ENCODE data around the gene PLAAT4. TPM values are rescaled to one million over a fixed set of nuclear protein-coding genes. Genes with fewer than 3 reads are reported as not detected.

Gene PLAAT4
- polyA plus RNA-seq, 2 of the 4 experiments (the other 2 are of a cell fraction) = 0.74 to 1.6 TPM

- no peak overlapping the region for H3K27ac ChIP-seq
- no peak for FAIRE-seq
- peaks cover 7% of the 10 kb centered on the region; the same call in 1 of the 3 replicates for H3K4me1 ChIP-seq
- DNase-seq (ENCODE audit: low read depth in 1 of 2, low spot score in 1 of 2) = peak; percentile 45 to 62
- ChIA-PET CTCF (interaction anchor here (0.6 to 6.5 kb wide), 17 partner anchors 8 to 150 kb away, joined by 3 to 39 read pairs (median 5); no protein-coding TSS in a partner anchor), POLR2A (no interaction called here)
- TF ChIP-seq NFE2L2 (conservative IDR thresholded peaks at IDR 0.05; ENCODE audit: low read length) (no peak), REST (IDR thresholded peaks at IDR 0.05) (peak; percentile 76), SMC3 (IDR thresholded peaks at IDR 0.05) (peak; percentile 62), CTCF (IDR thresholded peaks at IDR 0.05) (peak; percentile 62), RAD21 (conservative IDR thresholded peaks at IDR 0.05 in 1 of 2, IDR thresholded peaks at IDR 0.05 in 1 of 2) (peak; percentile 68 to 88; a peak in 4 of 5 replicates), EP300 (IDR thresholded peaks at IDR 0.05) (no peak)
- no peak overlapping the region for H3K4me2 ChIP-seq
- ATAC-seq = peak; percentile 72 to 90; a peak in 5 of 6 replicates
- WGBS (ENCODE audit: missing lambda C conversion rate) = 71% methylated on average over 4 of the region's 4 CpGs
- no peak overlapping the region for H3K4me3 ChIP-seq
- H3K9me3 ChIP-seq = no peaks in the 10 kb centered on the region
Measured at GRCh38 chr11:63592975-63593395, 56.4 kb downstream of the PLAAT4 start.

GRCh38 chr11:63595296-63595695 lies 58.7 kb downstream of the PLAAT4 start:
- FAIRE-seq = no peak
- ChIA-PET CTCF (interaction anchor here (1.0 to 6.5 kb wide), 4 partner anchors 10 to 115 kb away, joined by 3 to 39 read pairs (median 4); no protein-coding TSS in a partner anchor), POLR2A (no interaction called here)
- ATAC-seq = no peak
- WGBS (ENCODE audit: missing lambda C conversion rate) = 68% methylated on average over 4 of the region's 4 CpGs
- H3K4me3 ChIP-seq = no peak overlapping the region
- no peaks in the 10 kb centered on the region for H3K9me3 ChIP-seq
- H3K4me1 ChIP-seq = peaks cover 21% of the 10 kb centered on the region; the same call in 2 of the 3 replicates
- no peak overlapping the region for H3K27ac ChIP-seq
- no peak for TF ChIP-seq ESRRA (IDR thresholded peaks at IDR 0.05; ENCODE audit: borderline replicate concordance, low read length)
- no peak for TF ChIP-seq RCOR1 (IDR thresholded peaks at IDR 0.05; ENCODE audit: low read depth, low read length)
- no peak for TF ChIP-seq HEYL (CRISPR knock-in tag; IDR thresholded peaks at IDR 0.05)
- TF ChIP-seq FOSL2 (IDR thresholded peaks at IDR 0.05) = no peak
- TF ChIP-seq FOSL2 (CRISPR knock-in tag; IDR thresholded peaks at IDR 0.05) = peak; percentile 39
- no peak overlapping the region for H3K4me2 ChIP-seq
- DNase-seq (ENCODE audit: low read depth in 1 of 2, low spot score in 1 of 2) = no peak

Other genes starting within 250 kb of the PLAAT4 start
- not detected in 2 replicates for gene SLC22A9, start 167.0 kb upstream of the PLAAT4 start, polyA plus RNA-seq (2011; rRNA removed)
- not detected in 3 replicates for gene SLC22A9, start 167.0 kb upstream of the PLAAT4 start, polyA plus RNA-seq (2017; fragmentation: RNase III; extraction: RNeasy Plus Mini Kit Qiagen cat#74134 plus additional on column Dnase treatment)
- 0.12 and 0.25 TPM in 2 replicates for gene PLAAT5, start 45.6 kb upstream of the PLAAT4 start, polyA plus RNA-seq (2011; rRNA removed)
- 0.04 to 0.08 TPM in 2 of 3 replicates, not detected in the other for gene PLAAT5, start 45.6 kb upstream of the PLAAT4 start, polyA plus RNA-seq (2017; fragmentation: RNase III; extraction: RNeasy Plus Mini Kit Qiagen cat#74134 plus additional on column Dnase treatment)
- gene LGALS12, start 30.7 kb upstream of the PLAAT4 start, polyA plus RNA-seq (2011; rRNA removed) = not detected in 2 replicates
- gene LGALS12, start 30.7 kb upstream of the PLAAT4 start, polyA plus RNA-seq (2017; fragmentation: RNase III; extraction: RNeasy Plus Mini Kit Qiagen cat#74134 plus additional on column Dnase treatment) = not detected in 3 replicates
- 0.56 and 0.57 TPM in 2 replicates for gene PLAAT2, start 26.6 kb downstream of the PLAAT4 start, polyA plus RNA-seq (2011; rRNA removed)
- gene PLAAT2, start 26.6 kb downstream of the PLAAT4 start, polyA plus RNA-seq (2017; fragmentation: RNase III; extraction: RNeasy Plus Mini Kit Qiagen cat#74134 plus additional on column Dnase treatment) = 0.14 to 0.42 TPM (median 0.26 TPM) in 3 replicates
- gene PLAAT3, start 77.6 kb downstream of the PLAAT4 start, polyA plus RNA-seq (2011; rRNA removed) = 65.2 and 71.1 TPM in 2 replicates
- gene PLAAT3, start 77.6 kb downstream of the PLAAT4 start, polyA plus RNA-seq (2017; fragmentation: RNase III; extraction: RNeasy Plus Mini Kit Qiagen cat#74134 plus additional on column Dnase treatment) = 39.5 to 40.7 TPM (median 40.1 TPM) in 3 replicates
- 45.4 and 50.8 TPM in 2 replicates for gene ATL3, start 134.6 kb downstream of the PLAAT4 start, polyA plus RNA-seq (2011; rRNA removed)
- 26.0 to 26.9 TPM (median 26.3 TPM) in 3 replicates for gene ATL3, start 134.6 kb downstream of the PLAAT4 start, polyA plus RNA-seq (2017; fragmentation: RNase III; extraction: RNeasy Plus Mini Kit Qiagen cat#74134 plus additional on column Dnase treatment)
- gene RTN3, start 144.7 kb downstream of the PLAAT4 start, polyA plus RNA-seq (2011; rRNA removed) = 167 and 196 TPM in 2 replicates
- 101 to 108 TPM (median 108 TPM) in 3 replicates for gene RTN3, start 144.7 kb downstream of the PLAAT4 start, polyA plus RNA-seq (2017; fragmentation: RNase III; extraction: RNeasy Plus Mini Kit Qiagen cat#74134 plus additional on column Dnase treatment)
- gene ZFTA, start 232.0 kb downstream of the PLAAT4 start, polyA plus RNA-seq (2011; rRNA removed) = 2.4 and 3.0 TPM in 2 replicates
- 5.6 to 6.6 TPM (median 6.5 TPM) in 3 replicates for gene ZFTA, start 232.0 kb downstream of the PLAAT4 start, polyA plus RNA-seq (2017; fragmentation: RNase III; extraction: RNeasy Plus Mini Kit Qiagen cat#74134 plus additional on column Dnase treatment)